HepG2 (cell line): ENCODE measurements around the gene TM6SF1.

Experiments
- POLR2AphosphoS5 ChIP-seq: IDR thresholded peaks from 2 replicates; pipeline ENCODE4 v1.6.1; 2012; ENCODE audit warnings: low read depth, low read length
- ZNF121 ChIP-seq: sonication (generic); formaldehyde crosslinking; IDR thresholded peaks from 2 replicates; pipeline ENCODE4 v1.5.0; 2020; ENCODE audit warnings: mild to moderate bottlenecking, missing genetic modification reagents
- ZNF264 ChIP-seq: sonication (generic); formaldehyde crosslinking; IDR thresholded peaks from 2 replicates; pipeline ENCODE4 v1.4.0; 2020; ENCODE audit warnings: missing genetic modification reagents
- TF ChIP-seq, protein P1 (sequence below): sonication (generic); formaldehyde crosslinking; IDR thresholded peaks from 2 replicates; pipeline ENCODE4 v1.4.0; 2020; ENCODE audit warnings: mild to moderate bottlenecking, missing genetic modification reagents
- TF ChIP-seq, protein P2 (sequence below): sonication (generic); formaldehyde crosslinking; IDR thresholded peaks from 2 replicates; pipeline ENCODE4 v1.5.0; 2020; ENCODE audit warnings: missing genetic modification reagents, mild to moderate bottlenecking, borderline replicate concordance
- TF ChIP-seq, protein P3 (sequence below): sonication (generic); formaldehyde crosslinking; IDR thresholded peaks from 2 replicates; pipeline ENCODE4 v1.5.0; 2020; ENCODE audit warnings: mild to moderate bottlenecking, missing genetic modification reagents, moderate library complexity

DNA sequence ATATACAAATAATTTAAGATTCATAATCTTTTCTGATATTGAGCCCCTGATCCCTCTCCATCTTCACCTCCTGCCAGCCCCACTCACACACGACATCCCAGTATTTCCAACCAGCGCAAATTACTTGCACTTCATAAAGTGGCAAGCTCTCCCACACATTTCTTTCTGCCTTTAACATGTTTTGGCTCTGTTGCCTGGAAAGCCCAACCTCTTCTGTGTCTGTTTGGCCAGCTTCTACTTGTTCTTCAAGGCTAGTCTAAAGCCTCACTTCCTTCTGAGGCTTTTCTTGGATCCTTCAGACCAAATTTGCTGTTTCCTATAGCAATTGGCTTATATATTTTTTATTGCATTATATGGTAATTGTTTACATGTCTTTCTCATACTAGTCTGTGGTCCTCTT is 5.1 kb upstream of the TM6SF1 start:
- TF ChIP-seq, protein P1, sequence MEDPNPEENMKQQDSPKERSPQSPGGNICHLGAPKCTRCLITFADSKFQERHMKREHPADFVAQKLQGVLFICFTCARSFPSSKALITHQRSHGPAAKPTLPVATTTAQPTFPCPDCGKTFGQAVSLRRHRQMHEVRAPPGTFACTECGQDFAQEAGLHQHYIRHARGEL (CRISPR knock-in tag) = no peak
- TF ChIP-seq ZNF264 (CRISPR knock-in tag) (no peak), POLR2AphosphoS5 (no peak), ZNF121 (no peak)
- TF ChIP-seq, protein P2, sequence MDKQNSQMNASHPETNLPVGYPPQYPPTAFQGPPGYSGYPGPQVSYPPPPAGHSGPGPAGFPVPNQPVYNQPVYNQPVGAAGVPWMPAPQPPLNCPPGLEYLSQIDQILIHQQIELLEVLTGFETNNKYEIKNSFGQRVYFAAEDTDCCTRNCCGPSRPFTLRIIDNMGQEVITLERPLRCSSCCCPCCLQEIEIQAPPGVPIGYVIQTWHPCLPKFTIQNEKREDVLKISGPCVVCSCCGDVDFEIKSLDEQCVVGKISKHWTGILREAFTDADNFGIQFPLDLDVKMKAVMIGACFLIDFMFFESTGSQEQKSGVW (CRISPR knock-in tag) = no peak
- TF ChIP-seq, protein P3, sequence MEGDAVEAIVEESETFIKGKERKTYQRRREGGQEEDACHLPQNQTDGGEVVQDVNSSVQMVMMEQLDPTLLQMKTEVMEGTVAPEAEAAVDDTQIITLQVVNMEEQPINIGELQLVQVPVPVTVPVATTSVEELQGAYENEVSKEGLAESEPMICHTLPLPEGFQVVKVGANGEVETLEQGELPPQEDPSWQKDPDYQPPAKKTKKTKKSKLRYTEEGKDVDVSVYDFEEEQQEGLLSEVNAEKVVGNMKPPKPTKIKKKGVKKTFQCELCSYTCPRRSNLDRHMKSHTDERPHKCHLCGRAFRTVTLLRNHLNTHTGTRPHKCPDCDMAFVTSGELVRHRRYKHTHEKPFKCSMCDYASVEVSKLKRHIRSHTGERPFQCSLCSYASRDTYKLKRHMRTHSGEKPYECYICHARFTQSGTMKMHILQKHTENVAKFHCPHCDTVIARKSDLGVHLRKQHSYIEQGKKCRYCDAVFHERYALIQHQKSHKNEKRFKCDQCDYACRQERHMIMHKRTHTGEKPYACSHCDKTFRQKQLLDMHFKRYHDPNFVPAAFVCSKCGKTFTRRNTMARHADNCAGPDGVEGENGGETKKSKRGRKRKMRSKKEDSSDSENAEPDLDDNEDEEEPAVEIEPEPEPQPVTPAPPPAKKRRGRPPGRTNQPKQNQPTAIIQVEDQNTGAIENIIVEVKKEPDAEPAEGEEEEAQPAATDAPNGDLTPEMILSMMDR (CRISPR knock-in tag) = no peak
